ENCODE data around the gene SYCP2.
"Not testable (repeated sequence)": the region's sequence is repeated elsewhere in the genome, so short reads cannot be mapped to it uniquely, and the experiment has no call there.

SYCP2 gene

GRCh38 chr20:59912609-59913008 is 20.8 kb downstream of the SYCP2 start:
- H3K4me3 ChIP-seq (ENCODE audit: low read depth in 1 of 5, low read length in 5 of 5) = no peak overlapping the region
- H3K36me3 ChIP-seq (ENCODE audit: control insufficient read depth in 5 of 5, insufficient read depth in 5 of 5, low read length in 5 of 5) = no peaks in the 10 kb centered on the region
- H3K9me3 ChIP-seq (ENCODE audit: control insufficient read depth in 5 of 5, low read length in 5 of 5) = no peaks in the 10 kb centered on the region
- H3K9ac ChIP-seq (ENCODE audit: low read length in 5 of 5) = no peak overlapping the region
- H3K27me3 ChIP-seq (ENCODE audit: control insufficient read depth in 5 of 5, insufficient read depth in 4 of 5, low read length in 5 of 5) = no peaks in the 10 kb centered on the region
- H3K4me1 ChIP-seq (ENCODE audit: control insufficient read depth in 5 of 5, insufficient read depth in 5 of 5, low read length in 5 of 5) = no peaks in the 10 kb centered on the region
- H3K27ac ChIP-seq (ENCODE audit: low read depth, low read length) = no peak overlapping the region

GRCh38 chr20:59911041-59911440 is 22.4 kb downstream of the SYCP2 start:
- no peak overlapping the region for H3K4me3 ChIP-seq (ENCODE audit: low read depth in 1 of 5, low read length in 5 of 5)
- no peaks in the 10 kb centered on the region for H3K4me1 ChIP-seq (ENCODE audit: control insufficient read depth in 5 of 5, insufficient read depth in 5 of 5, low read length in 5 of 5)
- no peak overlapping the region for H3K9ac ChIP-seq (ENCODE audit: low read length in 5 of 5)
- no peaks in the 10 kb centered on the region for H3K27me3 ChIP-seq (ENCODE audit: control insufficient read depth in 5 of 5, insufficient read depth in 4 of 5, low read length in 5 of 5)
- no peaks in the 10 kb centered on the region for H3K9me3 ChIP-seq (ENCODE audit: control insufficient read depth in 5 of 5, low read length in 5 of 5)
- H3K36me3 ChIP-seq (ENCODE audit: control insufficient read depth in 5 of 5, insufficient read depth in 5 of 5, low read length in 5 of 5) = no peaks in the 10 kb centered on the region
- no peak overlapping the region for H3K27ac ChIP-seq (ENCODE audit: low read depth, low read length)

GRCh38 chr20:59908855-59909254 is 24.6 kb downstream of the SYCP2 start:
- H3K9me3 ChIP-seq (ENCODE audit: control insufficient read depth in 5 of 5, low read length in 5 of 5) = no peaks in the 10 kb centered on the region
- no peaks in the 10 kb centered on the region for H3K36me3 ChIP-seq (ENCODE audit: control insufficient read depth in 5 of 5, insufficient read depth in 5 of 5, low read length in 5 of 5)
- H3K9ac ChIP-seq (ENCODE audit: low read length in 5 of 5) = no peak overlapping the region
- H3K4me3 ChIP-seq (ENCODE audit: low read depth in 1 of 5, low read length in 5 of 5) = no peak overlapping the region
- H3K27me3 ChIP-seq (ENCODE audit: control insufficient read depth in 5 of 5, insufficient read depth in 4 of 5, low read length in 5 of 5) = no peaks in the 10 kb centered on the region
- H3K4me1 ChIP-seq (ENCODE audit: control insufficient read depth in 5 of 5, insufficient read depth in 5 of 5, low read length in 5 of 5) = no peaks in the 10 kb centered on the region
- no peak overlapping the region for H3K27ac ChIP-seq (ENCODE audit: low read depth, low read length)

GRCh38 chr20:59903621-59904020 is 29.8 kb downstream of the SYCP2 start:
- Histone ChIP-seq H3K4me3 (ENCODE audit: low read depth in 1 of 5, low read length in 5 of 5) (no peak overlapping the region), H3K9ac (ENCODE audit: low read length in 5 of 5) (no peak overlapping the region), H3K36me3 (ENCODE audit: control insufficient read depth in 5 of 5, insufficient read depth in 5 of 5, low read length in 5 of 5) (no peaks in the 10 kb centered on the region), H3K4me1 (ENCODE audit: control insufficient read depth in 5 of 5, insufficient read depth in 5 of 5, low read length in 5 of 5) (no peaks in the 10 kb centered on the region), H3K27me3 (ENCODE audit: control insufficient read depth in 5 of 5, insufficient read depth in 4 of 5, low read length in 5 of 5) (no peaks in the 10 kb centered on the region), H3K27ac (ENCODE audit: low read depth, low read length) (no peak overlapping the region), H3K9me3 (ENCODE audit: control insufficient read depth in 5 of 5, low read length in 5 of 5) (no peaks in the 10 kb centered on the region)

GRCh38 chr20:59902470-59902869 is 31.0 kb downstream of the SYCP2 start:
- Histone ChIP-seq H3K36me3 (ENCODE audit: control insufficient read depth in 5 of 5, insufficient read depth in 5 of 5, low read length in 5 of 5) (no peaks in the 10 kb centered on the region), H3K27me3 (ENCODE audit: control insufficient read depth in 5 of 5, insufficient read depth in 4 of 5, low read length in 5 of 5) (no peaks in the 10 kb centered on the region), H3K4me3 (ENCODE audit: low read depth in 1 of 5, low read length in 5 of 5) (no peak overlapping the region), H3K27ac (ENCODE audit: low read depth, low read length) (no peak overlapping the region), H3K9ac (ENCODE audit: low read length in 5 of 5) (no peak overlapping the region), H3K9me3 (ENCODE audit: control insufficient read depth in 5 of 5, low read length in 5 of 5) (no peaks in the 10 kb centered on the region), H3K4me1 (ENCODE audit: control insufficient read depth in 5 of 5, insufficient read depth in 5 of 5, low read length in 5 of 5) (no peaks in the 10 kb centered on the region)

GRCh38 chr20:59895908-59896307 is 37.5 kb downstream of the SYCP2 start:
- Histone ChIP-seq H3K4me3 (ENCODE audit: low read depth in 1 of 5, low read length in 5 of 5) (no peak overlapping the region), H3K4me1 (ENCODE audit: control insufficient read depth in 5 of 5, insufficient read depth in 5 of 5, low read length in 5 of 5) (no peaks in the 10 kb centered on the region), H3K36me3 (ENCODE audit: control insufficient read depth in 5 of 5, insufficient read depth in 5 of 5, low read length in 5 of 5) (no peaks in the 10 kb centered on the region), H3K27me3 (ENCODE audit: control insufficient read depth in 5 of 5, insufficient read depth in 4 of 5, low read length in 5 of 5) (no peaks in the 10 kb centered on the region), H3K9ac (ENCODE audit: low read length in 5 of 5) (no peak overlapping the region), H3K27ac (ENCODE audit: low read depth, low read length) (no peak overlapping the region), H3K9me3 (ENCODE audit: control insufficient read depth in 5 of 5, low read length in 5 of 5) (no peaks in the 10 kb centered on the region)

- no peaks in the 10 kb centered on the region for H3K4me1 ChIP-seq (ENCODE audit: control insufficient read depth in 5 of 5, insufficient read depth in 5 of 5, low read length in 5 of 5)
Measured at GRCh38 chr20:59891581-59891980, 41.9 kb downstream of the SYCP2 start.

GRCh38 chr20:59890035-59890434 is 43.4 kb downstream of the SYCP2 start:
- H3K27ac ChIP-seq (ENCODE audit: low read depth, low read length); H3K36me3 ChIP-seq (ENCODE audit: control insufficient read depth in 5 of 5, insufficient read depth in 5 of 5, low read length in 5 of 5); H3K27me3 ChIP-seq (ENCODE audit: control insufficient read depth in 5 of 5, insufficient read depth in 4 of 5, low read length in 5 of 5); H3K4me3 ChIP-seq (ENCODE audit: low read depth in 1 of 5, low read length in 5 of 5); H3K9me3 ChIP-seq (ENCODE audit: control insufficient read depth in 5 of 5, low read length in 5 of 5); H3K9ac ChIP-seq (ENCODE audit: low read length in 5 of 5); H3K4me1 ChIP-seq (ENCODE audit: control insufficient read depth in 5 of 5, insufficient read depth in 5 of 5, low read length in 5 of 5): not testable (repeated sequence)

More at GRCh38 chr20:59891581-59891980, 41.9 kb downstream of the SYCP2 start:
- Histone ChIP-seq H3K27me3 (ENCODE audit: control insufficient read depth in 5 of 5, insufficient read depth in 4 of 5, low read length in 5 of 5) (no peaks in the 10 kb centered on the region), H3K36me3 (ENCODE audit: control insufficient read depth in 5 of 5, insufficient read depth in 5 of 5, low read length in 5 of 5) (no peaks in the 10 kb centered on the region), H3K27ac (ENCODE audit: low read depth, low read length) (no peak overlapping the region), H3K9ac (ENCODE audit: low read length in 5 of 5) (no peak overlapping the region), H3K4me3 (ENCODE audit: low read depth in 1 of 5, low read length in 5 of 5) (no peak overlapping the region), H3K9me3 (ENCODE audit: control insufficient read depth in 5 of 5, low read length in 5 of 5) (no peaks in the 10 kb centered on the region)

GRCh38 chr20:59888050-59888449 is 45.4 kb downstream of the SYCP2 start:
- Histone ChIP-seq H3K4me1 (ENCODE audit: control insufficient read depth in 5 of 5, insufficient read depth in 5 of 5, low read length in 5 of 5) (no peaks in the 10 kb centered on the region), H3K27ac (ENCODE audit: low read depth, low read length) (no peak overlapping the region), H3K27me3 (ENCODE audit: control insufficient read depth in 5 of 5, insufficient read depth in 4 of 5, low read length in 5 of 5) (no peaks in the 10 kb centered on the region)

GRCh38 chr20:59884494-59884893 is 48.9 kb downstream of the SYCP2 start:
- Histone ChIP-seq H3K4me3 (ENCODE audit: low read depth in 1 of 5, low read length in 5 of 5) (no peak overlapping the region), H3K27ac (ENCODE audit: low read depth, low read length) (no peak overlapping the region), H3K27me3 (ENCODE audit: control insufficient read depth in 5 of 5, insufficient read depth in 4 of 5, low read length in 5 of 5) (no peaks in the 10 kb centered on the region), H3K36me3 (ENCODE audit: control insufficient read depth in 5 of 5, insufficient read depth in 5 of 5, low read length in 5 of 5) (no peaks in the 10 kb centered on the region), H3K4me1 (ENCODE audit: control insufficient read depth in 5 of 5, insufficient read depth in 5 of 5, low read length in 5 of 5) (no peaks in the 10 kb centered on the region), H3K9ac (ENCODE audit: low read length in 5 of 5) (no peak overlapping the region), H3K9me3 (ENCODE audit: control insufficient read depth in 5 of 5, low read length in 5 of 5) (no peaks in the 10 kb centered on the region)

More at GRCh38 chr20:59888050-59888449, 45.4 kb downstream of the SYCP2 start:
- no peak overlapping the region for H3K9ac ChIP-seq (ENCODE audit: low read length in 5 of 5)
- no peaks in the 10 kb centered on the region for H3K9me3 ChIP-seq (ENCODE audit: control insufficient read depth in 5 of 5, low read length in 5 of 5)
- no peak overlapping the region for H3K4me3 ChIP-seq (ENCODE audit: low read depth in 1 of 5, low read length in 5 of 5)
- H3K36me3 ChIP-seq (ENCODE audit: control insufficient read depth in 5 of 5, insufficient read depth in 5 of 5, low read length in 5 of 5) = no peaks in the 10 kb centered on the region

- H3K36me3 ChIP-seq (ENCODE audit: control insufficient read depth in 5 of 5, insufficient read depth in 5 of 5, low read length in 5 of 5) = no peaks in the 10 kb centered on the region
- H3K27me3 ChIP-seq (ENCODE audit: control insufficient read depth in 5 of 5, insufficient read depth in 4 of 5, low read length in 5 of 5) = no peaks in the 10 kb centered on the region
- H3K9ac ChIP-seq (ENCODE audit: low read length in 5 of 5) = no peak overlapping the region
- peaks cover 0 to 2% (median 0%) of the 10 kb centered on the region in 5 donors for H3K4me1 ChIP-seq (ENCODE audit: control insufficient read depth in 5 of 5, insufficient read depth in 5 of 5, low read length in 5 of 5)
- H3K9me3 ChIP-seq (ENCODE audit: control insufficient read depth in 5 of 5, low read length in 5 of 5) = no peaks in the 10 kb centered on the region
- H3K4me3 ChIP-seq (ENCODE audit: low read depth in 1 of 5, low read length in 5 of 5) = no peak overlapping the region
- H3K27ac ChIP-seq (ENCODE audit: low read depth, low read length) = no peak overlapping the region
Measured at GRCh38 chr20:59880198-59880597, 53.2 kb downstream of the SYCP2 start.

Measured in subcutaneous abdominal adipose tissue (tissue), 5 donors.